Progenitor cell of endocrine pancreas (in vitro differentiated cells): ENCODE measurements around the gene SEMA6C. TPM values are rescaled to one million over a fixed set of nuclear protein-coding genes. Genes with fewer than 3 reads are reported as not detected.

Experiments
- DNase-seq: peaks from one replicate; pipeline ENCODE4 v3.0.0; 2021; ENCODE audit warnings: low spot score; ENCODE audit not compliant: unreplicated experiment
- H3K27ac Mint-ChIP-seq: 2 replicates; pipeline ENCODE4 v1.8.0; 2021; ENCODE audit warnings: mild to moderate bottlenecking, moderate library complexity, mixed read lengths
- H3K27me3 Mint-ChIP-seq: 2 replicates; pipeline ENCODE4 v1.8.0; 2021; ENCODE audit warnings: mixed read lengths
- H3K36me3 Mint-ChIP-seq: 2 replicates; pipeline ENCODE4 v1.8.0; 2022; ENCODE audit warnings: mixed read lengths; ENCODE audit not compliant: insufficient read depth
- H3K4me1 Mint-ChIP-seq: 2 replicates; pipeline ENCODE4 v1.8.0; 2021; ENCODE audit warnings: low read depth, mixed read lengths
- H3K4me3 Mint-ChIP-seq: 2 replicates; pipeline ENCODE4 v1.8.0; 2021; ENCODE audit warnings: low read depth, mild to moderate bottlenecking, moderate library complexity, mixed read lengths
- H3K9me3 Mint-ChIP-seq: 2 replicates; pipeline ENCODE4 v1.8.0; 2021; ENCODE audit warnings: low read depth, mixed read lengths
- CTCF ChIP-seq: fragments of 200-600 bp; sonication (generic); IDR thresholded peaks from one replicate; pipeline ENCODE4 v1.5.0; 2021; ENCODE audit warnings: antibody characterized with exemption, mild to moderate bottlenecking; ENCODE audit not compliant: unreplicated experiment
- total RNA-seq: library from RNA; stranded (reverse); gene quantifications from 2 replicates; pipeline ENCODE4 v1.2.1, GENCODE V29; 2021

SEMA6C gene
- total RNA-seq, 1 donor from 2014 or later = 34.0 TPM

GRCh38 chr1:151157067-151157531, 10.7 kb upstream of the SEMA6C start:
- H3K4me1 Mint-ChIP-seq = no peaks in the 10 kb centered on the region
- no peaks in the 10 kb centered on the region for H3K27me3 Mint-ChIP-seq
- peaks cover 16% of the 10 kb centered on the region for H3K36me3 Mint-ChIP-seq
- H3K4me3 Mint-ChIP-seq = no peak overlapping the region
- no peak for TF ChIP-seq CTCF
- H3K27ac Mint-ChIP-seq = no peak overlapping the region
- H3K9me3 Mint-ChIP-seq = no peaks in the 10 kb centered on the region
- DNase-seq = no peak

- Mint-ChIP-seq H3K9me3 (no peaks in the 10 kb centered on the region), H3K27me3 (no peaks in the 10 kb centered on the region), H3K27ac (no peak within 1 kb of the TSS), H3K36me3 (peaks cover 13% of the 10 kb centered on the region), H3K4me3 (no peak within 1 kb of the TSS), H3K4me1 (no peaks in the 10 kb centered on the region)
- TF ChIP-seq CTCF = no peak
- no peak for DNase-seq
These were observed 10.0 kb upstream of the SEMA6C start, which contains the start of gene TNFAIP8L2 for GRCh38 chr1:151156515-151156819. Gene TNFAIP8L2, plus strand, starts transcription at chr1:151156649. Its CDS starts 2,049 bp downstream, at chr1:151158698.

- Mint-ChIP-seq H3K36me3 (peaks cover 2% of the 10 kb centered on the region), H3K27ac (no peak overlapping the region), H3K4me1 (peaks cover 10% of the 10 kb centered on the region), H3K27me3 (peaks cover 19% of the 10 kb centered on the region), H3K9me3 (no peaks in the 10 kb centered on the region), H3K4me3 (peak overlapping the region; percentile 91)
- DNase-seq = no peak
- TF ChIP-seq CTCF = no peak
These were observed 1.2 kb upstream of the SEMA6C start for GRCh38 chr1:151147665-151148064.

GRCh38 chr1:151147132-151147503, 687 bp upstream of the SEMA6C start:
- H3K4me1 Mint-ChIP-seq = peaks cover 10% of the 10 kb centered on the region
- H3K27me3 Mint-ChIP-seq = peaks cover 19% of the 10 kb centered on the region
- H3K27ac Mint-ChIP-seq = no peak overlapping the region
- no peak for TF ChIP-seq CTCF
- no peak for DNase-seq
- peaks cover 2% of the 10 kb centered on the region for H3K36me3 Mint-ChIP-seq
- no peaks in the 10 kb centered on the region for H3K9me3 Mint-ChIP-seq
- H3K4me3 Mint-ChIP-seq = peak overlapping the region; percentile 91

- Mint-ChIP-seq H3K27ac (no peak overlapping the region), H3K4me1 (peaks cover 10% of the 10 kb centered on the region), H3K36me3 (peaks cover 2% of the 10 kb centered on the region), H3K4me3 (peak overlapping the region; percentile 91), H3K9me3 (no peaks in the 10 kb centered on the region), H3K27me3 (peaks cover 19% of the 10 kb centered on the region)
- no peak for DNase-seq
- TF ChIP-seq CTCF = no peak
These were observed 389 bp downstream of the SEMA6C start for GRCh38 chr1:151146072-151146411.
